Measurements from ENCODE around the gene BLOC1S1. TPM values are rescaled to one million over a fixed set of nuclear protein-coding genes. Genes with fewer than 3 reads are reported as not detected.

The BLOC1S1 gene
- total and polyA plus RNA-seq, 2 of the 4 experiments (the other 2 are of a cell fraction), result 128 to 285 TPM

- BruUV-seq (replicated peaks), result no TSS peak
- in situ Hi-C loops (cut with MboI; ENCODE audit: low sequenced_read_pairs), result no loop called here
- Histone ChIP-seq H4K5ac (ENCODE audit: low read depth, low read length) (no peak overlapping the region), H2AFZ (replicated peaks; ENCODE audit: low read length, poor library complexity) (no peak overlapping the region), H3K4me1 (ENCODE audit: control insufficient read depth, insufficient read depth, low read length) (peaks cover 2% of the 10 kb centered on the region), H3K27ac (ENCODE audit: insufficient read depth, low read length) (no peak overlapping the region), H2AK5ac (ENCODE audit: low read depth, low read length) (no peak overlapping the region), H2BK5ac (ENCODE audit: low read depth, low read length, poor library complexity, severe bottlenecking) (no peak overlapping the region), H3K4ac (ENCODE audit: low read depth, low read length) (no peak overlapping the region), H3K9me3 (ENCODE audit: control insufficient read depth, insufficient read depth, low read length) (no peaks in the 10 kb centered on the region), H3K23ac (ENCODE audit: low read depth, low read length) (no peak overlapping the region), H4K91ac (ENCODE audit: insufficient read depth, low read depth, low read length) (no peak overlapping the region), H4K20me1 (ENCODE audit: insufficient read depth, low read length) (no peaks in the 10 kb centered on the region), H3K4me3 (ENCODE audit: insufficient read depth, low read depth, low read length) (no peak overlapping the region), H4K8ac (ENCODE audit: low read depth in 2 of 2, low read length in 2 of 2) (no peak overlapping the region), H3K9me1 (ENCODE audit: insufficient read depth, low read length) (no peaks in the 10 kb centered on the region), H2BK20ac (ENCODE audit: low read depth, low read length) (no peak overlapping the region), H3K56ac (ENCODE audit: extremely low read depth, insufficient read depth, low read length) (no peak overlapping the region), H2BK120ac (ENCODE audit: low read depth, low read length) (no peak overlapping the region), H2AK9ac (replicated peaks; ENCODE audit: low read depth, low read length, poor library complexity) (no peak overlapping the region), H3K79me1 (ENCODE audit: low read depth in 1 of 2, low read length in 2 of 2) (no peaks in the 10 kb centered on the region), H2BK15ac (ENCODE audit: low read depth, low read length) (no peak overlapping the region), H3K9ac (ENCODE audit: low read depth, low read length) (no peak overlapping the region), H3K4me2 (ENCODE audit: low read depth, low read length) (no peak overlapping the region), H3K36me3 (ENCODE audit: control insufficient read depth, insufficient read depth, low read length) (no peaks in the 10 kb centered on the region), H3K27me3 (ENCODE audit: control insufficient read depth, insufficient read depth, low read length) (peaks cover 13% of the 10 kb centered on the region), H3K14ac (replicated peaks; ENCODE audit: low read depth, low read length) (no peak overlapping the region), H3K18ac (ENCODE audit: low read depth, low read length) (no peak overlapping the region)
- DNase-seq (no peak), ATAC-seq (ENCODE audit: low read depth) (no peak)
- intact Hi-C loops (cut with micrococcal nuclease), result no loop called here
- ChIA-PET POLR2A (ENCODE audit: unreplicated experiment) (no interaction called here), CTCF (no interaction called here)
- dilution Hi-C loops (cut with HindIII; ENCODE audit: low sequenced_read_pairs, unreplicated experiment), result no loop called here
- TF ChIP-seq FOS (IDR thresholded peaks at IDR 0.05; ENCODE audit: low read depth, low read length) (no peak), RCOR1 (IDR thresholded peaks at IDR 0.05; ENCODE audit: insufficient replicate concordance, low read length) (no peak), ELK1 (IDR thresholded peaks at IDR 0.05; ENCODE audit: borderline replicate concordance, low read depth, low read length) (no peak), CEBPB (IDR thresholded peaks at IDR 0.05; ENCODE audit: low read depth, low read length) (no peak), RAD21 (IDR thresholded peaks at IDR 0.05; ENCODE audit: low read length) (no peak), USF2 (IDR thresholded peaks at IDR 0.05; ENCODE audit: low read depth, low read length) (no peak), NFE2L2 (IDR thresholded peaks at IDR 0.05; ENCODE audit: low read depth, low read length) (no peak), MAZ (IDR thresholded peaks at IDR 0.05; ENCODE audit: borderline replicate concordance, low read depth, low read length) (no peak), MAFK (IDR thresholded peaks at IDR 0.05; ENCODE audit: low read depth, low read length) (no peak), RFX5 (IDR thresholded peaks at IDR 0.05; ENCODE audit: low read depth, low read length) (no peak), BHLHE40 (IDR thresholded peaks at IDR 0.05; ENCODE audit: low read depth, low read length) (no peak), POLR2A (IDR thresholded peaks at IDR 0.05; ENCODE audit: low read depth, low read length) (no peak), SMC3 (IDR thresholded peaks at IDR 0.05; ENCODE audit: low read depth, low read length) (no peak), CHD1 (IDR thresholded peaks at IDR 0.05; ENCODE audit: low read depth, low read length) (no peak), MXI1 (IDR thresholded peaks at IDR 0.05; ENCODE audit: borderline replicate concordance, low read depth, low read length) (no peak), CTCF (conservative IDR thresholded peaks at IDR 0.05; ENCODE audit: low read depth, low read length) (no peak)
- 100% methylated on average over 2 of the region's 5 CpGs; no CpG with 5 or more reads in 1 of the 2 experiments for WGBS, 2 experiments (ENCODE audit: extremely low coverage in 2 of 2, insufficient read length in 1 of 2)
Measured at GRCh38 chr12:55685671-55686070, 30.2 kb upstream of the BLOC1S1 start.

Measured in IMR-90 (cell line).